Spleen (tissue), 11 donors: ENCODE measurements around the gene PA2G4. TPM values are rescaled to one million over a fixed set of nuclear protein-coding genes. Genes with fewer than 3 reads are reported as not detected.
A peak's percentile ranks its signal among the peaks of the same experiment; 100 is the strongest.

Experiments used
- DNase-seq: peaks from one replicate; pipeline ENCODE4 v3.0.0-alpha.2; 2020
- H3K27ac ChIP-seq, 8 donors: fragments of 200-600 bp; sonication (generic) in 7 of 8; 1 replicate in 4 of 8; 2 replicates in 4 of 8; pipeline versions ENCODE4 v1.5.0 to v1.8.0; 2016 to 2021; ENCODE audit warnings: inconsistent platforms in 4 of 8, mild to moderate bottlenecking in 4 of 8, moderate library complexity in 1 of 8
- H3K27me3 ChIP-seq, 7 donors: fragments of 200-600 bp; sonication (generic) in 6 of 7; replicated peaks in 1 of 7; 1 replicate in 4 of 7; 2 replicates in 3 of 7; pipeline versions ENCODE4 v1.5.0 to v1.8.0; 2016 to 2021; ENCODE audit warnings: inconsistent platforms in 3 of 7, mild to moderate bottlenecking in 1 of 7
- H3K36me3 ChIP-seq, 6 donors: fragments of 200-600 bp; sonication (generic) in 5 of 6; 1 replicate in 4 of 6; 2 replicates in 2 of 6; pipeline versions ENCODE4 v1.5.0 to v1.8.0; 2016 to 2021; ENCODE audit warnings: inconsistent platforms in 2 of 6
- H3K4me1 ChIP-seq, 6 donors: fragments of 200-600 bp; sonication (generic) in 5 of 6; 1 replicate in 3 of 6; 2 replicates in 3 of 6; pipeline versions ENCODE4 v1.5.0 to v1.8.0; 2016 to 2021; ENCODE audit warnings: inconsistent platforms in 3 of 6
- H3K4me3 ChIP-seq, 8 donors: fragments of 200-600 bp; sonication (generic) in 7 of 8; 1 replicate in 4 of 8; 2 replicates in 4 of 8; pipeline versions ENCODE4 v1.5.0 to v1.8.0; 2016 to 2021; ENCODE audit warnings: inconsistent platforms in 4 of 8, mild to moderate bottlenecking in 4 of 8, moderate library complexity in 2 of 8
- H3K9me3 ChIP-seq, 8 donors: fragments of 200-600 bp; sonication (generic) in 7 of 8; 1 replicate in 4 of 8; 2 replicates in 4 of 8; pipeline versions ENCODE4 v1.5.0 to v1.8.0; 2016 to 2021; ENCODE audit warnings: inconsistent platforms in 4 of 8
- POLR2A ChIP-seq, 3 donors: fragments of 450-650 bp; IDR thresholded peaks; one replicate each; pipeline ENCODE4 v1.5.1; 2017; ENCODE audit warnings: antibody characterized with exemption in 3 of 3, mild to moderate bottlenecking in 1 of 3
- POLR2AphosphoS5 ChIP-seq, 3 donors: sonication (generic); formaldehyde crosslinking; IDR thresholded peaks; one replicate each; pipeline ENCODE4 v1.5.1; 2017; ENCODE audit warnings: antibody characterized with exemption in 3 of 3
- WGBS, 5 donors: extraction: QIAGEN DNeasy Blood & Tissue Kit in 3 of 5; methylation state at CpG; one replicate each; pipeline versions ENCODE4 v1.1.5 to v1.1.7; 2013 to 2018; 5-methylcytosine and 5-hydroxymethylcytosine counted together
- intact Hi-C: fragments of 100-400 bp; cut with DNase I; formaldehyde crosslinking; loops from one replicate; pipeline ENCODE4 v1.15.0; 2023; ENCODE audit warnings: low total_unique reads
- polyA plus RNA-seq, 3 donors: library from polyadenylated mRNA; stranded (reverse); fragments of 200-250 nt; gene quantifications; one replicate each; pipeline ENCODE4 v1.2.1, GENCODE V29; 2013
- total RNA-seq, 7 donors: library from RNA; depleted of rRNA in 3 of 7; stranded (reverse); fragments of >200 nt in 3 of 7; fragmentation: NEBNext Ultra II Directional in 4 of 7; extraction: Animal tissue kit (Norgen Biotek cat#: 25700) in 4 of 7; gene quantifications; one replicate each; pipeline versions ENCODE4 v1.1.0 to v1.2.1, GENCODE V29; 2016 to 2021
- TF ChIP-seq, protein P1 (sequence below), 11 experiments: fragments of 200-600 bp in 7 of 11; fragments of 450-650 bp in 4 of 11; sonication (generic) in 4 of 11; IDR thresholded peaks in 8 of 11; conservative IDR thresholded peaks in 3 of 11; 1 replicate in 7 of 11; 2 replicates in 4 of 11; pipeline versions ENCODE4 v1.4.0 to v1.8.0; 2016 to 2021; ENCODE audit warnings: antibody characterized with exemption in 11 of 11, inconsistent platforms in 4 of 11, mild to moderate bottlenecking in 1 of 11
- donor health status: healthy with polysubstance abuse.
- donor health status: DM: no; HTN: no; CAD: no; lungs with moderate emphysema.
- donor health status: DM: no; HTN: no; CAD: no.
- donor health status: Bipolar disorder and iron deficiency.
- donor health status: healthy.
- donor health status: DM: no; HTN: no; CAD: no.
- donor health status: DM: yes; HTN: yes; CAD: no.

Gene PA2G4
- total and polyA plus RNA-seq, 10 donors: 52.8 to 92.8 (median 73.4) TPM

DNA sequence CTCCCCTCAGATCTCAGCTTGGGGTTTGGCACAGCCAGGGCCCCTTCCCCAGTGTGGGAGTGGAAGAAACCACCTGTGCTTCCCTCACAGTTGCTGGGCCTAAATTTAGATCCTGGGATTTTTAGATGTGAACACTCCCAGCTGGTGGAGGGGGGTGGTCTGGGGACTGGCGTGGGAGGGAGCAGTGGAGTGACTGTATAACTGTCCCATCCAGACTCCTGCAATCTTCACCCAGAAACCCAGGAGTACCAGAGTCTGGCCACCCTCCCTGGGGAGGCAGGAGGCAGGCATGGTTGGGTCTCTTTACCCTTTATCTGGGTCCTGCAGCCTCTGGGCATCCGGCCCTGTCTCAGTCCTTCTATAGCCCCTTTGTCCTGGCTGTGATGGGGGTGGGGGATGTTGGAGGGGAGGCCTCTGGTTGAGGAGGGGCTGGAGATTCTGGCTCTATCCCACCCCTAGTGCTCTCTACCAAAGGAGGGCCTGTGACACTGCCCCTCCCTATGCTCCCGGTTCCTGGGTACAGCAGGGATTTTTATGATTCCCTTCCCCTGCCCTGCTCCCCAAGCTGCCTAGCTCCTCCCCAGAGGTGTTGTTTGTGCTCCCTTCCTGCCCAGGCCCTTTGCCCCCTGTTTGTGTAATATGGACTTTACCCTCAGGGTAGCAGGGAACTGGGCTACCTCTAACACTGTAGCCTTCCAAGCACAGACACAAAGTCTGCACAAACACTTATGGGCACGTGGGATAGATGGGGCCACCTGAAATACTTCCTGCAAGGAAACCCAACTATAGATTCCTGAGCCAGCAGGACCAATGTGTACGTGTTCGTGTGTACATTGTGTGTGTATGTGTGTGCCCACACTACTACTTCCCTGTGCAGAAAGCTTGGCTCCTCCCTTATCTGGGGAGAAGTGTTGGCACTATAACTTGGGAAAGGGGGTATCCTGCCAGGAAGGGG, 22.7 kb upstream of the PA2G4 start:
- Histone ChIP-seq H3K27me3 (peaks cover 0 to 42% (median 15%) of the 10 kb centered on the region in 7 donors), H3K4me3 (no peak overlapping the region), H3K36me3 (no peaks in the 10 kb centered on the region), H3K27ac (no peak overlapping the region), H3K9me3 (no peaks in the 10 kb centered on the region), H3K4me1 (peaks cover 2 to 27% (median 20%) of the 10 kb centered on the region in 6 donors)
- no peak for TF ChIP-seq POLR2AphosphoS5 (IDR thresholded peaks at IDR 0.05)
- TF ChIP-seq POLR2A (IDR thresholded peaks at IDR 0.05): no peak
- TF ChIP-seq, protein P1, sequence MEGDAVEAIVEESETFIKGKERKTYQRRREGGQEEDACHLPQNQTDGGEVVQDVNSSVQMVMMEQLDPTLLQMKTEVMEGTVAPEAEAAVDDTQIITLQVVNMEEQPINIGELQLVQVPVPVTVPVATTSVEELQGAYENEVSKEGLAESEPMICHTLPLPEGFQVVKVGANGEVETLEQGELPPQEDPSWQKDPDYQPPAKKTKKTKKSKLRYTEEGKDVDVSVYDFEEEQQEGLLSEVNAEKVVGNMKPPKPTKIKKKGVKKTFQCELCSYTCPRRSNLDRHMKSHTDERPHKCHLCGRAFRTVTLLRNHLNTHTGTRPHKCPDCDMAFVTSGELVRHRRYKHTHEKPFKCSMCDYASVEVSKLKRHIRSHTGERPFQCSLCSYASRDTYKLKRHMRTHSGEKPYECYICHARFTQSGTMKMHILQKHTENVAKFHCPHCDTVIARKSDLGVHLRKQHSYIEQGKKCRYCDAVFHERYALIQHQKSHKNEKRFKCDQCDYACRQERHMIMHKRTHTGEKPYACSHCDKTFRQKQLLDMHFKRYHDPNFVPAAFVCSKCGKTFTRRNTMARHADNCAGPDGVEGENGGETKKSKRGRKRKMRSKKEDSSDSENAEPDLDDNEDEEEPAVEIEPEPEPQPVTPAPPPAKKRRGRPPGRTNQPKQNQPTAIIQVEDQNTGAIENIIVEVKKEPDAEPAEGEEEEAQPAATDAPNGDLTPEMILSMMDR (IDR thresholded peaks at IDR 0.05 in 8 of 11, conservative IDR thresholded peaks at IDR 0.05 in 3 of 11): no peak
- intact Hi-C loops: no loop called here
- 51 to 69% (median 63%) methylated on average over 6 of the region's 6 CpGs for WGBS, 5 donors
- DNase-seq: no peak

DNA sequence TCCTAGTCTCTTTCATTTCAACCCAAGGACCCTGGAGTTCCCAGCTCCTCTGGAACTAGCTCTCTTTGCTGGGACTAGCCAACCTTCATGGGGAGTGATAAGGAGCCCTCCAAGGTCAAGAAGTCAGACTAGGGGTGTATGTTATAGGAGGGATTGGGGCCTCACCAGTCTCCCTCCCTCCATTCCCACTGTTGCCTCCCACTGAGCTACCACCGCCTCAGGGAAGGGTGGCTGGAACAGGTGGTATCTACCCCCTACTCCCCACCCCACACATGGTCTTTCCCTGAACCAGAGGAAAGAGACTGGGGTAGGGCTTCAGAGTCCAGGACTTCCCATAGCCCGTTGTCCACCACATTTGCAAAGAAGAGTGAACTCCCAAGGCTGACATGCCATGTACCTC, 22.0 kb upstream of the PA2G4 start:
- Histone ChIP-seq H3K9me3 (no peaks in the 10 kb centered on the region), H3K27me3 (peaks cover 0 to 42% (median 15%) of the 10 kb centered on the region in 7 donors), H3K4me3 (no peak overlapping the region), H3K27ac (no peak overlapping the region), H3K4me1 (peaks cover 2 to 27% (median 20%) of the 10 kb centered on the region in 6 donors), H3K36me3 (no peaks in the 10 kb centered on the region)
- 71 to 90% (median 82%) methylated on average over 2 of the region's 2 CpGs for WGBS, 5 donors
- intact Hi-C loops: no loop called here
- DNase-seq: no peak
- TF ChIP-seq, protein P1 (IDR thresholded peaks at IDR 0.05 in 8 of 11, conservative IDR thresholded peaks at IDR 0.05 in 3 of 11): no peak
- TF ChIP-seq POLR2AphosphoS5 (IDR thresholded peaks at IDR 0.05) (no peak), POLR2A (IDR thresholded peaks at IDR 0.05) (no peak)

DNA sequence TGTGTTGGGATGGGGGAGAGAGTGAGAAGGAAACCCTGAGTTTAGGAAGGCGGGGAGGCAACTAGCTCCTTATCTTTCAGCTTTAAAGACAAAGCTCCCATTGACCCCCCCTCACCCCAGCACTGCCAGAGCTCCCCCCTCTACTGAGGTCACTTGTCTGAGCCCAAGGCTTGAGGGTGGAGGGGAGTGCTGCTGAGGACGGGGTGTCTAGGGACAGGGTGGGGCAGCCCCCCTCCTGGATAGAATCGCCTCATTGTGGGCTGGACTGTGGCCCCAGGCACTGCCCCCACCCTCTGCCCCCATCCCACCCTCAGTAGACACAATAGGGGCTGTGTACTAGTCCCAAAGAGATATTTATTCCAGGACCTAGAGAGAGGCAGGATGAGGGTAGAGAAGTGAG, 21.4 kb upstream of the PA2G4 start:
- H3K4me3 ChIP-seq: no peak overlapping the region
- TF ChIP-seq POLR2A (IDR thresholded peaks at IDR 0.05): no peak
- TF ChIP-seq, protein P1 (IDR thresholded peaks at IDR 0.05 in 8 of 11, conservative IDR thresholded peaks at IDR 0.05 in 3 of 11): no peak
- TF ChIP-seq POLR2AphosphoS5 (IDR thresholded peaks at IDR 0.05): no peak
- no peaks in the 10 kb centered on the region for H3K36me3 ChIP-seq
- DNase-seq: no peak
- peaks cover 2 to 27% (median 20%) of the 10 kb centered on the region in 6 donors for H3K4me1 ChIP-seq
- H3K9me3 ChIP-seq: no peaks in the 10 kb centered on the region
- WGBS, 5 donors: 59 to 81% (median 75%) methylated on average over 3 of the region's 3 CpGs
- H3K27ac ChIP-seq: no peak overlapping the region
- H3K27me3 ChIP-seq: peaks cover 0 to 42% (median 15%) of the 10 kb centered on the region in 7 donors
- intact Hi-C loops: no loop called here

DNA sequence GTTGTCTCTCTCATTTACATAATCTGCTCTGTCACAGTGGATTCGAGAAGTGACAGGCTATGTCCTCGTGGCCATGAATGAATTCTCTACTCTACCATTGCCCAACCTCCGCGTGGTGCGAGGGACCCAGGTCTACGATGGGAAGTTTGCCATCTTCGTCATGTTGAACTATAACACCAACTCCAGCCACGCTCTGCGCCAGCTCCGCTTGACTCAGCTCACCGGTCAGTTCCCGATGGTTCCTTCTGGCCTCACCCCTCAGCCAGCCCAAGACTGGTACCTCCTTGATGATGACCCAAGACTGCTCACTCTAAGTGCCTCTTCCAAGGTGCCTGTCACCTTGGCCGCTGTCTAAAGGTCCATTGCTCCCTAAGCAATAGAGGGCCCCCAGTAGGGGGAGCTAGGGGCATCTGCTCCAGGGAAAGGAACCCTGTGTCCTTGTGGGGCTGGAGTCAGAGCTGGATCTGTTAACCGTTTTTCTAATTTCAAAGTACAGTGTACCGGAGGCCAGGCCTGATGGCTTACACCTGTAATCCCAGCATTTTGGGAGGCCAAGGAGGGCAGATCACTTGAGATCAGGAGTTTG, 19.3 kb upstream of the PA2G4 start:
- Histone ChIP-seq H3K27ac (no peak overlapping the region), H3K4me1 (peaks cover 2 to 9% (median 7%) of the 10 kb centered on the region in 6 donors), H3K4me3 (no peak overlapping the region), H3K9me3 (no peaks in the 10 kb centered on the region), H3K27me3 (peaks cover 0 to 30% (median 12%) of the 10 kb centered on the region in 7 donors), H3K36me3 (no peaks in the 10 kb centered on the region)
- TF ChIP-seq, protein P1 (IDR thresholded peaks at IDR 0.05 in 8 of 11, conservative IDR thresholded peaks at IDR 0.05 in 3 of 11): peak in 4 of 11 experiments; percentile 10 to 34 (median 18)
- no peak for TF ChIP-seq POLR2A (IDR thresholded peaks at IDR 0.05)
- DNase-seq: no peak
- intact Hi-C loops: no loop called here
- 84 to 88% (median 86%) methylated on average over 15 of the region's 15 CpGs for WGBS, 5 donors
